Hepatic stellate cell (primary cell): Measurements from ENCODE around the gene PWWP2A.
"Not testable (repeated sequence)": the region's sequence is repeated elsewhere in the genome, so short reads cannot be mapped to it uniquely, and the experiment has no call there.

Experiments
- DNase-seq: peaks from one replicate; pipeline ENCODE4 v3.0.0; 2011; ENCODE audit warnings: low spot score

PWWP2A gene

DNA sequence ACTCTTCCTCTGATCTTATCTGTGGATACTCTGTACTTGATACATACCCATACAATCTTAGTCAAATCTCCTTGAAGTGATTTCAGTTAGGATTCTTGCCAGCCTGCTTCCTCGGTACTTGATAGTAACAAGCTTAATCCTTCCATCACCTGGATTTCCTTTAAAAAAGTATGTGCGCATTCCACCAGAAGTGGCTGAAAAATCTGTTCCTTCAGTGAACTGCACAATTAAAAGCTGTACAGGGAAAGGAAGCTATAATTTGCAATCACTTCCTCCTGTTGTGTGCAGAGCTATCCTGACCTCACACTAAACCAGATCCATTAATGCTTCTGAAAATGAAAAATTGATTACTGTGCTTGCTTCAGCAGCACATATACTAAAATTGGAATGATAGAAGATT, 47.3 kb downstream of the PWWP2A start:
- no peak for DNase-seq

DNA sequence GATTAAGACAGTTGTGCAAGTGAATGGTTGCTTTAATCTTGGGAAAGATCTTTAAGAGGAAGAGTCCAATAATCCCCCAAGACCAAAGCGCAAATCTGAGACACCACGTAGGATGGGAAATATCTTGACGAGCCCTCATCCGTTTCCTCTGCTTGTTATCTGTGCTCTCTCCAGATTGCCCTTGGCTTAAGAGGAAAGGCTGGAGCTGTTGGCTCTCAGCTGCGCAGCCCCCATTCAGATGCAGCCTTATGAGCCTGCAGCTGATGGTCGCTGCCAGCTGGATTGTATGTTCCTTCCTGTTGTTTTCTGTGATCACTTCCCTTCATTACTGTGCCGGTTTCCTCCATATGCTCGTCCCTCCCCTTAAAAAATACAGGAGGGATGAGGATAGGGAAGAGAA, 47.7 kb downstream of the PWWP2A start:
- no peak for DNase-seq

DNA sequence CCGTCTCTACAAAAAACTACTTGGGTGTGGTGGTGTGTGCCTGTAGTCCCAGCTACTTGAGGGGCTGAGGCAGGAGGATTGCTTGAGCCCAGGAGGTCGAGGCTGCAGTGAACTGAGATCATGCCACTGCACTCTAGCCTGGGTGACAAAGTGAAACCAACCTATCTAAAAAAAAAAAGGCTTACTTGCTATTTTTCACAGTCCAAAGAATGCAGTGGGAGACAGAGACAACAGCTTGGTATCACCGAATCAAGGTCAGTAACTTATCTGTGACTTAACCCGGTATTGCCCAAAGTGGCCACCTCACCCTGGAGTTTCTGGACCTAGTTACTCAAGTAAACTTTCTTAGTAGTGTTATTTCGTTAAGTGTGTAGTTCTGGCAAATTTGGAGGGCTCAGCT, 50.1 kb downstream of the PWWP2A start:
- DNase-seq, result not testable (repeated sequence)

DNA sequence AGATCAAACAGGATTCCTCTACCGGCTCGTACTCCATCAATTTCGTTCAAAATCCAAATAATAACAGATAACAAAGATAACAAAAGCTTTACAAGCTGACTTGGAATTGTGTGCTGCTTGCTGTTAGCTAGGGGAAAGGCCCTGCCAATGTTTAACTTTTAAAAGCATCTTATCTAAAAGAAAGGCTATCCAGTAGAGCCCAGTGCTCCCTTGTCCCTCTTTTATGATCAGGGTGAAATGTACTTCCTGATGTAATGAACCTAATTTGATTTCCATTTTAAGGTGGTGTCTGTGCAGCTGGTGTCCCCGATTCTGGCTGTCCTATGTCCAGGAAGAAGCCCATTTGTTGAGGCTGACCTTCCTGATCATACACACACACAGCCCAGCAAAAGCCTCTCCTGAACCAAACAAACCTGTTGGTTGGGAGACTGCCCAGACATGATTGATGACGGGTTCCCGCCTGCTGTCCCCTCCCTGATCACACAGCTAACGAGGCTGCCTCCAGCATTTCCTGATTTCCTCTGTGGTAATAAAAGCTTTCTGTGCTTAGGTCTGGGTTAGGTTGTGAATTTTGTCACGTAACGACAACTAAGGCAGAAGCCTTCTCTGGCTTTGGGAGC, 54.1 kb downstream of the PWWP2A start:
- no peak for DNase-seq

DNA sequence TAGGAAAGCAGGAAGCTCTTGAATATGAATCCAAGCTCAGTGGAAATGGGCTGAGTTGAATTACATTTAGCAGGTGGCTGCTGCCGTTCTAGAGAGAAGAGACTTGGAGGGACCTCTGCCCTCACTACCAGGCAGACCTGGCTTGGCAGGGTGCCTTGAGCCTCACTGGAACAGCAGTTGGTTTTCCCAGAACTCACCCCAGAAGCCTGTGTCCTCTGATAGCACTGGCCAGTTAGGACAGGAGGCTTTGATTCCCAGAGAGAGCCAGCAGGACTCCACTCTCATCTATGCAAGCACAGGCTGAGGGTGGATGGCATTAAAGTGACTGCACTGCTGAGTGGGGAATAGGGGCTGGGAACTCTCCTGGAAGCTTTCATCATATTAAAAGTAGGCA, 54.8 kb downstream of the PWWP2A start:
- no peak for DNase-seq

DNA sequence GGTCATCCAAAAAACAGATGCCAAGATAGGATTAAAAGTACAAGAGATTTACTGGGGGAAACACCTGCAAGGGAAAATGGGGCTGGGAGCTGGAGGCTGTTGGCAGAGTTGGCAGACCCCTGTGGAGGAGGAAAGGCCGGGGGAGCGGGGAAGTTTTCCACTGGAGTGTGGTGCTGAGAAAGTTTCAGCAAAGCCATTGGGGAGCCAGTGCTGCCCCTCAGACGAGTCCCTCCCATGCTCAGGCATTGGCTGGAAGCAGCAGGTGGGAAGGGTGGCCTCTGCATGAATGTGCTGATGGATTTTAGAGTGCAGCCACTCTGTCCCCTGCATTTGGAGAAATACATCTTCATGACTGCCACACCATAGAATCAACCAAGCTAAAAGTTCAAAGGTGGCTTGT, 57.5 kb downstream of the PWWP2A start:
- DNase-seq, result no peak

DNA sequence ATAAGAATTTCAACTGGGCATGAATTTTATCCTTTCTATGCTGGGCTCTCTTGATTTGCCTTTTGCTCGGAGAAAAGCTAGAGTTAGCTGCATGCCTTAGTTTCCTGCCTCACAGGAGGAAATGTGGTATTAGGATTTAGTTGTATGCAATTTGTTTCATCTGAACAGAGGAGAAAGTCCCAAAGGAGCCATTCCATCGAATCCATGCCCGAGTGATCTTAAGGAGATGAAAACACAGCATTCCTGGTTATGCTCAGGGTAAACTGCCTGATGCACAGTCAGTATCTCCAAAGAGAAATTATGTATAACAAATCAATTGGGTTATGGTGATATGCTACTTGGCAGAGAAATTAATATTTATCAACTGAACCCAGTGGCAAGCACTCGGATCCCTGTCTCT, 59.2 kb downstream of the PWWP2A start:
- no peak for DNase-seq

DNA sequence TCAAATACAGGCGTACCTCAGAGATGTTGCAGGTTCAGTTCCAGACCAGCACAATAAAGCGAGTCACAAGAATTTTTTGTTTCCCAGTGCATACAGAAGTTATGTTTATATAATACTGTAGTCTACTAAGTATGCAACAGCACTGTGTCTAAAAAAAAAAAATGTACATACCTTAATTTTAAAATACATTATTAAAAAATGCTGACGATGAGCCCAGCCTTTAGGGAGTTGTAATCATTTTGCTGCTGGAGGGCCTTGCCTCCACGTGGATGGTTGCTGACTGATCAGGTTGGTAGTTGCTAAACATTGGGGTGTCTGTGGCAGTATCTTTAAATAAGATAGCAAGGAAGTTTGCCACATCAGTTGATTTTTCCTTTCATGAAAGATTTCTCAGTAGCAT, 62.0 kb downstream of the PWWP2A start:
- DNase-seq, result no peak

DNA sequence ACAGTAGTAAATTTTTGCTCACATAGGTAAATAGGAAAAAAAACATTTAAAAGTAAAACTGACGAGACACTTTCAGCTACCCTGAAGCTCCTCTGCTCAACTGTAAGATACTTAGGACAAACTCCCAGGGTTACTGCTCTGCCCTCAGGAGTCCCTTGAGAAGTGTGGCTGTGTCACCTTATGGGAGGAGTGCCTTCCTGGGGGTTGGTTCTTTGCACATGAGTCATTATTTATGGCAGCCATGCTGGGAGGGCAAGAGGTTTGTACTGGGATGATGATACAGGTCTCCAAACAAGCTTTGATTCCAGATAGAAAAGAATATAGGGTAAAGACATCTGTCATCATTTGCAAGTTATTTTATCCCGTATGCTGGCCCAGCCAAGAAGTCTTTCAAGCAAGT, 64.4 kb downstream of the PWWP2A start:
- peak; percentile 69 for DNase-seq

DNA sequence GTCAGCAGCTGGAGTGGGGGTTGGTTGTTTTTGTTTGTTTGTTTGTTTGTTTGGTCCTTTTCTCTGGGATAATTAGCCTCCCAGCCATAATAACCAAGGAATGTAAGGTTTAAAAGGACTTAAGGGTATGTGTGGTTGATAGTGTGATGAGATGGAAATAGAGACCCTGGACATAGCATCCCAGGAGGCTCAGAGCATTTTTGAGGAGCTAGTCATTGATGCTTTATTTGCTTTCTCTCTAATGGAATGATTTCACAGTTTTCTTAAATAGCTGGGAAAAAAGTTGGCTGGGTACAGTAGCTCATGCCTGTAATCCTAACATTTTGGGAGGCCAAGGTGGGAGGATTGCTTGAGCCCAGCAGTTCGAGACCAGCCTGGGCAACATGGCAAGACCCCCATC, 65.2 kb downstream of the PWWP2A start:
- DNase-seq, result peak; percentile 73

DNA sequence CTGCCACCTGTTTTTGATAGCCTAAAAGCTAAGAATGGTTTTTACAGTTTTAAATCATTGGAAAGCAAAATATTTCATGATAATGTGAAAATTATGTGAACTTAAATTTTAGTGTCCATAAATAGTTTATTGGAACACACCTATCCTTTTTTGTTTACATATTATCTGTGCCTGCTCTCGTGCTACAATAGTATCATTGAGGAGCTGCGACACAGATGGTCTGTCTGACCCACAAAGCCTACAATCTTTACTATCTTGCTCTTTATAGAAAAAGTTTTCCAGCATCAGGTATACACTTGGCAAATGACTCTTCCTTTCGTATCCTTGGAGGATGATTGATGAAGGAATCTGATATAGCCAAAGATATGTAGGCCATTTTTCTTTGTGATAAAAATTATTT, 70.2 kb downstream of the PWWP2A start:
- DNase-seq, result no peak

DNA sequence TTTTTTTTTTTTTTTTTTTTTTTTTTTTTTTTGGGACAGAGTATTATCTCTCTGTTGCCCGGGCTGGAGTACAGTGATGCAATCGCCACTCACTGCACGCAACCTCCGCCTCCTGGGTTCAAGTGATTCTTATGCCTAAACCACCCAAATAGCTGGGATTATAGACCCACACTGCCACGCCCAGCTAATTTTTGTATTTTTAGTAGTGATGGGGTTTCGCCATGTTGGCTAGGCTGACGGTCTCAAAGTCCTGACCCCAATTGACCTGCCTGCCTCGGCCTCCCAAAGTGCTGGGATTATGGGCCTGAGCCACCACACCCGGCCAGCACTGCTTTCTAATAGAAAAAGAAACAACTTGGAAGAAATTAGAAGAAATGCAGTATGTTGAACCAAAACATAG, 71.1 kb downstream of the PWWP2A start:
- DNase-seq, result no peak

DNA sequence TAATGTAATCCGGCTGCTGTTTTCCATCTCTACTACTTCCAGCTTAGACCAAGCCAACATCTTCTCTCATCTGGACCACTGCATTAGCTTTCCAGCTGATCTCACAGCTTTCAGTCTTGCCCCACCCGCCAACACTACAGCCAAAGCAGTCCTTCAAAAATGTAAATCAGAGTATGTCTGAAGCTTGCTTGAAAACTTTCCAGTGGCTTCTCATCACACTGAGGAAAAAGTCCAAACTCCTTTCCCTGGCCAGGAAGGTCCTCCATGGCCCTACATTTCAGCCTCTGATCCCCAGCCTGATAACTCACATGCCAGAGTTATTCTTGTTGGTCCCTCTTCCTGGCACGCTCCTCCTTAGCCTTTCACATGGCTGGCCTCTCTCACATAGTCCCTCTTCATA, 71.8 kb downstream of the PWWP2A start:
- DNase-seq, result no peak

DNA sequence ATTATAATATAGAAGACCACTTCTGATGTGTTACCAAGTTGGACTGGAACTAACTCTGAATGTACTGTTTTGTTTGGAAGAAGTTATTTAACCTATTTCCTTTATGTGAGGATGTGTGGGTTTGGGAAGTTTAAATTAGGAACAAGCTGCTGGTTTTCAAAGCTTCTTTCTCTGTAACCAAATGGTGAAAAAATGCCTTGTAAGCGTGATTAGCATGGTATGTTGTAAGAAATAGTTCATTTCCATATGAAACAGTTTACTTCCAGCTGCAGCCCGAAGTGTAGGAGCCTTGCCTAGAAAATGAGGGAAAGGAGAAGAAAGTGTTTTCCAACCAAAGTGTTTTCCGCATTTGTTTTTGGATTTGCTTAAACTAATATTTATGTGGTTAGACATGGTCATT, 74.3 kb downstream of the PWWP2A start:
- no peak for DNase-seq

DNA sequence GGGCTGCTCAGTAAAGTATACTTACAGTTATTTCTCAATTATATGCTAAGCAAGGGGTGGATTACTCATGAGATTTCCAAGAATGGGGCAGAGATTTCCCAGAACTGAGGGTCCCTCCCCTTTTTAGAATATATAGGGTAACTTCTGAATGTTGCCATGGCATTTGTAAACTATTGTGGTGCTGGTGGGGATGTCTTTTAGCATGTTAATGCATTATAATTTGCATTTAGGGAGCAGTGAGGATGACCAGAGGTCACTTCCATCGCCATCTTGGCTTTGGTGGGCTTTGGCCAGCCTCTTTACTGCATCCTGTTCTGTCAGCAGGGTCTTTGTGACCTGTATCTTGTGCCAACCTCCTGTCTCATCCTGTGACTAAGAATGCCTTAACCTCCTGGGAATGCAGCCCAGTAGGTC, 74.9 kb downstream of the PWWP2A start:
- DNase-seq, result no peak

DNA sequence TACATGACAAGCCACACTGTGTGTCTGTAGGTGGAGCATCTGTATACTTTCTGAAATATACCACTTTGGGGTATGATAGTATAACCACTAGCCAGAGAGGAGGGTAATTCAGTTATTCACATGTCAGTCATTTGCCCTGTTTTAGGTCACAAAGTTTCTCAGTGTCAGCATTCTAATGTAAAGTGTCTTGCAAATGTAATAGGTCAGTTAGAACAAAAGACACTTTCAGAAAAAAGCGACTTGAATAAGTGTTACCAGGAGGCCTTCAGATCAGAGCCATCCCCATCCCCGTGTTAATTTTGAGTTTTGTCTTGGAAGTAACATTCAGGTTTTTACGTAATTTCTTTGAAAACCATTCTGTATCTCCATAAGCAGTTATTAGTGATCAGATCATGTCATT, 76.6 kb downstream of the PWWP2A start:
- no peak for DNase-seq
